Esophagus muscularis mucosa (tissue), 4 donors: ENCODE results near the gene MAST4.

Source experiments
- EP300 ChIP-seq: sonication (generic); formaldehyde crosslinking; IDR thresholded peaks from one replicate; pipeline ENCODE4 v1.6.1; 2017; ENCODE audit warnings: antibody characterized with exemption
- POLR2A ChIP-seq: fragments of 450-650 bp; IDR thresholded peaks from one replicate; pipeline ENCODE4 v1.6.1; 2017; ENCODE audit warnings: antibody characterized with exemption, moderate library complexity, mild to moderate bottlenecking, low read depth
- POLR2AphosphoS5 ChIP-seq, 2 donors: sonication (generic); formaldehyde crosslinking; IDR thresholded peaks; one replicate each; pipeline ENCODE4 v1.6.1; 2017; ENCODE audit warnings: antibody characterized with exemption in 2 of 2
- TF ChIP-seq, protein P1 (sequence below), 3 experiments: fragments of 200-600 bp in 2 of 3; fragments of 450-650 bp in 1 of 3; sonication (generic) in 2 of 3; IDR thresholded peaks; one replicate each; pipeline ENCODE4 v1.5.1; 2017 to 2019; ENCODE audit warnings: antibody characterized with exemption in 3 of 3, mild to moderate bottlenecking in 2 of 3, moderate library complexity in 1 of 3

DNA sequence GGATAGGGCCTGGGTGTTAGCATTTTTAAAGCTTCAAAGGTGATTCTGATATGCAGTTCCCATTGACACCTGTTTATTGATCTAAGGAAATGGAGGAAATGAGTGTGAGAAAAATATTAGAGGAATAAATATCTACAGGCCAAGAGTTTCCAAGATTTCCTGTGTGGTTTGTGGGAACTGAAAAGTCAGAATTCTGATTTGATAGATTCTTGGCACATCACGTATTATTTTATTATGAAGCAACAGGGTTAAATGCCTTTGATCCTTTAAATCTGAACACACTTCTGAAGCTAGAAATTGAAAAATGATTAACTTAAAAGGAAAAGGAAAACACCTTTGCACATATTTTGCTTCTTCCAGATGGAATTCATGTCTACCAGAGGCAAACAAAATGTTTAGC lies 486.7 kb downstream of the MAST4 start:
- TF ChIP-seq, protein P1, sequence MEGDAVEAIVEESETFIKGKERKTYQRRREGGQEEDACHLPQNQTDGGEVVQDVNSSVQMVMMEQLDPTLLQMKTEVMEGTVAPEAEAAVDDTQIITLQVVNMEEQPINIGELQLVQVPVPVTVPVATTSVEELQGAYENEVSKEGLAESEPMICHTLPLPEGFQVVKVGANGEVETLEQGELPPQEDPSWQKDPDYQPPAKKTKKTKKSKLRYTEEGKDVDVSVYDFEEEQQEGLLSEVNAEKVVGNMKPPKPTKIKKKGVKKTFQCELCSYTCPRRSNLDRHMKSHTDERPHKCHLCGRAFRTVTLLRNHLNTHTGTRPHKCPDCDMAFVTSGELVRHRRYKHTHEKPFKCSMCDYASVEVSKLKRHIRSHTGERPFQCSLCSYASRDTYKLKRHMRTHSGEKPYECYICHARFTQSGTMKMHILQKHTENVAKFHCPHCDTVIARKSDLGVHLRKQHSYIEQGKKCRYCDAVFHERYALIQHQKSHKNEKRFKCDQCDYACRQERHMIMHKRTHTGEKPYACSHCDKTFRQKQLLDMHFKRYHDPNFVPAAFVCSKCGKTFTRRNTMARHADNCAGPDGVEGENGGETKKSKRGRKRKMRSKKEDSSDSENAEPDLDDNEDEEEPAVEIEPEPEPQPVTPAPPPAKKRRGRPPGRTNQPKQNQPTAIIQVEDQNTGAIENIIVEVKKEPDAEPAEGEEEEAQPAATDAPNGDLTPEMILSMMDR (IDR thresholded peaks at IDR 0.05): no peak
- TF ChIP-seq EP300: no peak
- no peak for TF ChIP-seq POLR2AphosphoS5 (IDR thresholded peaks at IDR 0.05)
- TF ChIP-seq POLR2A: no peak
